Stomach (tissue), 4 donors: Measurements from ENCODE around the gene GDPGP1.

Source experiments
- EP300 ChIP-seq: sonication (generic); formaldehyde crosslinking; IDR thresholded peaks from one replicate; pipeline ENCODE4 v1.6.1; 2017; ENCODE audit warnings: antibody characterized with exemption
- POLR2A ChIP-seq, 4 donors: fragments of 450-650 bp; IDR thresholded peaks; one replicate each; pipeline ENCODE4 v1.6.1; 2016; ENCODE audit warnings: antibody characterized with exemption in 4 of 4, control low read depth in 2 of 4, mild to moderate bottlenecking in 1 of 4, moderate library complexity in 1 of 4
- POLR2AphosphoS5 ChIP-seq, 3 donors: sonication (generic); formaldehyde crosslinking; IDR thresholded peaks; one replicate each; pipeline ENCODE4 v1.6.1; 2016; ENCODE audit warnings: antibody characterized with exemption in 3 of 3
- TF ChIP-seq, protein P1 (sequence below), 7 experiments: fragments of 450-650 bp in 4 of 7; fragments of 200-600 bp in 3 of 7; sonication (generic) in 3 of 7; IDR thresholded peaks; one replicate each; pipeline ENCODE4 v1.5.1; 2016 to 2019; ENCODE audit warnings: antibody characterized with exemption in 7 of 7, control low read depth in 2 of 7, mild to moderate bottlenecking in 1 of 7

DNA sequence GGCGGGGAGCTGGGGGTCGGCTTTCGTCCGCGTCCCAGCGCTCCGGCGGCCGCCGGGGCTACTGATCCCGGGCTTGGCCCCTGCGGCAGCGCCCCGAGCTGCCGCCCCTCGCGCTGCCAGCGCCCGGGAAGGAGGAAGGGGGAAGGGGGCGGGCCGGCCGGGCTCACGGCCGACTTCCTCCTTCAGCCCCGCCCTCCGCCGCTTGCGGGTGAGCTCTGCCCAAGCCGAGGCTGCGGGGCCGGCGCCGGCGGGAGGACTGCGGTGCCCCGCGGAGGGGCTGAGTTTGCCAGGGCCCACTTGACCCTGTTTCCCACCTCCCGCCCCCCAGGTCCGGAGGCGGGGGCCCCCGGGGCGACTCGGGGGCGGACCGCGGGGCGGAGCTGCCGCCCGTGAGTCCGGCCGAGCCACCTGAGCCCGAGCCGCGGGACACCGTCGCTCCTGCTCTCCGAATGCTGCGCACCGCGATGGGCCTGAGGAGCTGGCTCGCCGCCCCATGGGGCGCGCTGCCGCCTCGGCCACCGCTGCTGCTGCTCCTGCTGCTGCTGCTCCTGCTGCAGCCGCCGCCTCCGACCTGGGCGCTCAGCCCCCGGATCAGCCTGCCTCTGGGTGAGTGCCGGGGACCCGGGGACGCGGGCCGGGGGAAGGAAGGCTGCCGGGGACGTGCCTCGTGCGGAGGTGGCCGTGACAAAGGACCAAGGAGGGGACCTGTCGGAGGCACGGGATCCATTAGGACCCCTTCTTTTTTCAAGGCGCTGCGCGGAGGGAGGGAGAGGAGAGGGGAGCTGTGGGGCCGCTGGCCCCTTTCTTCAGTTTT is 32.7 kb upstream of the GDPGP1 start, which contains the start of gene SEMA4B:
- TF ChIP-seq POLR2A (IDR thresholded peaks at IDR 0.05) (no peak), EP300 (no peak), POLR2AphosphoS5 (IDR thresholded peaks at IDR 0.05) (peak in 2 of 3 donors; percentile 63 to 70)
- TF ChIP-seq, protein P1, sequence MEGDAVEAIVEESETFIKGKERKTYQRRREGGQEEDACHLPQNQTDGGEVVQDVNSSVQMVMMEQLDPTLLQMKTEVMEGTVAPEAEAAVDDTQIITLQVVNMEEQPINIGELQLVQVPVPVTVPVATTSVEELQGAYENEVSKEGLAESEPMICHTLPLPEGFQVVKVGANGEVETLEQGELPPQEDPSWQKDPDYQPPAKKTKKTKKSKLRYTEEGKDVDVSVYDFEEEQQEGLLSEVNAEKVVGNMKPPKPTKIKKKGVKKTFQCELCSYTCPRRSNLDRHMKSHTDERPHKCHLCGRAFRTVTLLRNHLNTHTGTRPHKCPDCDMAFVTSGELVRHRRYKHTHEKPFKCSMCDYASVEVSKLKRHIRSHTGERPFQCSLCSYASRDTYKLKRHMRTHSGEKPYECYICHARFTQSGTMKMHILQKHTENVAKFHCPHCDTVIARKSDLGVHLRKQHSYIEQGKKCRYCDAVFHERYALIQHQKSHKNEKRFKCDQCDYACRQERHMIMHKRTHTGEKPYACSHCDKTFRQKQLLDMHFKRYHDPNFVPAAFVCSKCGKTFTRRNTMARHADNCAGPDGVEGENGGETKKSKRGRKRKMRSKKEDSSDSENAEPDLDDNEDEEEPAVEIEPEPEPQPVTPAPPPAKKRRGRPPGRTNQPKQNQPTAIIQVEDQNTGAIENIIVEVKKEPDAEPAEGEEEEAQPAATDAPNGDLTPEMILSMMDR (IDR thresholded peaks at IDR 0.05), result peak in 1 of 7 experiments; percentile 1
